NCI-H774 (cell line): ENCODE measurements around the gene PDX1.

Experiments used
- DNase-seq: peaks from one replicate; lab custom pipeline; 2025; lab: John Stamatoyannopoulos, UW

PDX1 gene

DNA sequence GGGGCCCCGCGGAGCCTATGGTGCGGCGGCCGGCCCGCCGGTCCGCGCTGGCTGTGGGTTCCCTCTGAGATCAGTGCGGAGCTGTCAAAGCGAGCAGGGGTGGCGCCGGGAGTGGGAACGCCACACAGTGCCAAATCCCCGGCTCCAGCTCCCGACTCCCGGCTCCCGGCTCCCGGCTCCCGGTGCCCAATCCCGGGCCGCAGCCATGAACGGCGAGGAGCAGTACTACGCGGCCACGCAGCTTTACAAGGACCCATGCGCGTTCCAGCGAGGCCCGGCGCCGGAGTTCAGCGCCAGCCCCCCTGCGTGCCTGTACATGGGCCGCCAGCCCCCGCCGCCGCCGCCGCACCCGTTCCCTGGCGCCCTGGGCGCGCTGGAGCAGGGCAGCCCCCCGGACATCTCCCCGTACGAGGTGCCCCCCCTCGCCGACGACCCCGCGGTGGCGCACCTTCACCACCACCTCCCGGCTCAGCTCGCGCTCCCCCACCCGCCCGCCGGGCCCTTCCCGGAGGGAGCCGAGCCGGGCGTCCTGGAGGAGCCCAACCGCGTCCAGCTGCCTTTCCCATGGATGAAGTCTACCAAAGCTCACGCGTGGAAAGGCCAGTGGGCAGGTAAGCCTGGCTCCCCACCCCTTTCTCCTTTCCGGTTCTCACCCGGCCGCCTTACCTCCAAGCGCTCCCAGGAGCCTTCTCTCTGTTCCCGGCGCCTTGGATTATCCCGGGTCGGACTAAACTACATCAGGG lies at the start of gene PDX1:
Gene PDX1, plus strand, starts transcription at position 67 of the 743 bp plus-strand sequence. Its CDS starts 139 bp downstream, at position 206.
- no peak for DNase-seq

DNA sequence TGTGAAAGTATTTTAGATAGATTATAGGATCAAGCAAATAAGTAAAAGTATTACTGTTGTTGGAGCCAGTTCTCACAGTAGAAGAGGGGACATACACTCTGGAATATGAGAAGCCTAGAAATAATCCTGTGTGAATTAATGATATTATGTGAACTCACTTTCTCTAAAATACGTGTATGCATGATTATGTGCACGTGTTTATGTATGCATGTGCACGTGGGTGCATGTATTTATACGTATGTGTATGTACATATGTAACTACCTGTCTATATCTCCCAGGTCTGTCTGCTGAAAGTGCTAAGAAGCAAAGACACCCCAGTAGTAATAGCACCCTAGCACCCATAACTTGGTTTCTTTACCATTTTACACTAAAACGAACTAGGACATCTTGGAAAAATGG lies 41.5 kb upstream of the PDX1 start:
- no peak for DNase-seq

DNA sequence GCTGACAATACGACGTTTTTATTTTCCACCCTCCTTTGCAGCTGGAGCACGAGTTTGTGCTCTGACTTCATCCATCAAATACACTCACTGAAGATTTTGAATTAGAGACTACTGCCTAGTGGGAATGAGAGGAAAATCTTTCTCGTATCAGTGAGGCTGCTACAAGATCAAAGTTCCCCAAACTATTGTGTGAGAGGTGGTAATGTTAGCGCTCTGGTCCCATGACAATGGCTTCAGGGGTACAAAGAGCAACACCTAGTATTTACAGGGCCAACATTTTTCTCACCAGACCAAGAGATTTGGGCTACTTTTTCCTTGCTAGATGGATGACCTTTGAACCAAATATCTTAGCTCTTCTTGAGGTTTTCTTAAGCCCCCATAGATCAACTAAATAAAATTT lies 30.3 kb upstream of the PDX1 start:
- DNase-seq: no peak

DNA sequence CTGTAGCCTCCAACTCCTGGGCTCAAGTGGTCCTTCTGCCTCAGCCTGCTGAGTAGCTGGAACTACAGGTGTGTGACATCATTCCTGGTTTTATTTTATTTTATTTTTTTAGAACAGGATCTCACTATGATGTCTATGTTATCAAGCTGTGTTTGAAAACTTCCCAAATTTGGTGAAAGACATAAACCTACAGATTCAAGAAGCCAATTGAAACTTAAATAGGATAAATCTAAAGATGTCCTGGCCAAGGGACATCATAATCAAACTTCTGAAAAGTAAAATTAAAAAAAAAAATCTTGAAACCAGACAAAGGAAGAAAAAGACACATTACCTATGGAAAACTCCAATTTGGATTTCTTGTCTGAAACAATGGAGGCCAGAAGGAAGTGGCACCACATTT lies 23.1 kb upstream of the PDX1 start:
- DNase-seq: no peak

DNA sequence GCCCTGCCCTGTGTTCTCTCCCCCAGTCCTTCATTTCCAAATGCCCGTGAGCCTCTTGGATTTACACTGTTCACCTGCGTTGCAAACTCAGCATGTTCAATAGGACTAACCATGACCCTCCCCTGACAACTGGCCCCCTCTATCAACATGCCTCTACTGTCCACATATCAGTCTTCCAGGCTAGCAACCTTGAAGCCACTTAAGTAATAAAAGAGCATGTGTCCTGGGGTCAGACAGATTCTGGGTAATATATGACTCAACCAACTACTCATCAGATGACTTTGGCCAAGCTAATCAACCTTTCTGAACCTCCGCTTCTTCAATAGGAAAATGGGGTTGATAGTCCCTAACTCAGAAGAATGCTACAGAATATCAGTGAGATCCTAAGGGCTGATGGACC lies 15.1 kb upstream of the PDX1 start:
- DNase-seq: no peak

DNA sequence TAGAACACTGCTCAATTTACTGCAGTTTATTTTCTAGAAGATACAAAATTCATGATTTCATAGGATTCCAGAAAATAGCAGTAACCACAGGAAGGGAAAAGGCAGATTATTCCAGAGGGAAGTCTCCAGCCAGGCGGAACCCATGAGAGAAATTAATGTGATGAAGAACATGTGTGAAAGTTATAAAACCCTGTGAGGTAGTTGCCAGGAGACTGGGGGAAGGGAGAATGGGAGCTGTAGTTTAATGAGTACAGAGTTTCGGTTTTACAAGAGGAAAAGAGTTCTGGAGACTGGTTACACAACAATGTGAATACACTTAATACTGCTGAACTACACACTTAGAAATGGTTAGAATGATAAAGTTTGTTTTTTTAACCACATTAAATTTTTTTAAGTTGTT lies 14.2 kb upstream of the PDX1 start:
- DNase-seq: no peak

DNA sequence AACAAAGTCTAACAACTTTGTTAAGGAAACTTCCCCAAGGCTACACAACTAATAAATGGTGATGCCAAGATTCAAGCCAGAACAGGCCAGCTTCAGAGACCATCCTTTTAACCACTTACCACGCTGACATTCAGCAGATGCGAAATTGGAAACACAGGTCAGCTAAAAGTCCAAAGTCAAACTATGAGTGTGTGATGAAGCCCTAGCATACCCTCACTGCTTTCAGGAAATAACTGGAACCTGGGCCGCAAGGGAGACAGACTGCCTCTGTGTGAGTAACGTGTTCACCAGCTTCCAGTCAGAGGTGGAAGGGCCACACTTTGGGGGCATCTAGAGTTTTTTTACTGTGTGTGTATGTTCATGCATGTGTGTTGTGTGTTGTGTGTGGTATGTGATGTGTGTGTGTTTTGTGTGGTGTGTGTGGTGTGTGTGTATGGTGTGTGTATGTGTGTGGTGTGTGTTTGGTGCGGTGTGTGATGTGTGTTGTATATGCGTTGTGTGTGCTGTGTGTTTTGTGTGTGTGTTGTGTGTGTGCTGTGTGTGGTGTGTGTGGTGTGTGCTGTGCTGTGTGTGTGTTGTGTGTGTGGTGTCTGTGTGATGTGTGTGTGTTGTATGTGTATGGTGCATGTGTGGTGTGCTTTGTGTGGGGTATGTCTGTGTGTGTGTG lies 12.5 kb upstream of the PDX1 start:
- DNase-seq: no peak

DNA sequence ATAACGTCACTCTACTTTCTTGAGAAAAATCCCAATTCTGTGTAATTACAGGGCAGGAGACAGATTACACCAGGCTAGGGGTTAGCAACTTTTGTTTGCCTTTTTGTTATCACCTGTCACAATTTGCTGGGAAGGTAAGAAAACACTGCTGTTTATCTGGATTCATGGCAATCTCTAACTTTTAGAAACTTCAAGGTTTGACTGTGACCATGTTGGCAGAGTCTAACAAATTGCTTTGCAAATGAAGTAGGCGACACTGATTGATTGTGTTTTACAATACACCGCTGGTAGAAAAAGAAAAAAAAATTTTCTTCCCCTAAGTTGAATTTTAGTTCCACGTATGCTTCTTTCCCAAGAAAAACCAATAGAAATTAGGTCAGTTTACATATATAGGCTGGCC lies 10.4 kb upstream of the PDX1 start:
- no peak for DNase-seq

DNA sequence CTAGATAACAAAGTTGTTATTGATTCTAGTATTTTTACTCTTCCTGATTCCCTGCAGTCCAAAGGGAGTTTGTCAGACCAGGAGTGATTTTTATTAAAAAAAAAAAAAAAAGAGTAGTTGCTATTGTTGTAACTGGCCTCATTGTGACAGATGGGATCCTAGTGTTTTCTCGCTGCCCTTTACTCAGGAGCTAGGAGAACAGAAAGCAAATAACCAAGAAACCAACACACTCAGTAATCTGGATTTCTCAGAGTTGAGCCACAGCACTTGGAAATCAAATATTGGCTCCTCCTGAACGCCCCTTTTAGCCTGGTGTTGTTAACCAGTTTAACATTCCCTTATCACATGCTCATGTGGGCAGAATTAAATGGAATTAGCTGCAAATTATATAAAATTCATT lies 8.3 kb upstream of the PDX1 start:
- DNase-seq: no peak

DNA sequence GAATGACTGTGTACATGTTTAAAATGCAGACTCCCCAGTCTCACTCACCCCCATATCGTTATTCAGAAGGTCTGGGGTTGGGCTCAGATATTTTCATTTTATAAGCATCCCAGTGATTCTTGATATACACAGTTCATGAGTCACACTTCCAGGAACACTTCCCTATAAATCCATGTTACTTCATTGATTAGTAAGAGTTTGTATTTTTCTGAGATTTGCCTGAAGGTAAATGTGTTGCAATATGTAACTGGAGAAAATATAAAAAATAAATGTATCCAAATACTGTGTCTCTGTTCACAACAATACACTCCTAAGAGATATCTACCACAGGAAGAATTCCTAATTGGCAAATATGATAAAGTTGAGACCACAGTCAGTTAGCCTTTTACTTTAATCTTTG lies 6.6 kb upstream of the PDX1 start:
- DNase-seq: no peak

DNA sequence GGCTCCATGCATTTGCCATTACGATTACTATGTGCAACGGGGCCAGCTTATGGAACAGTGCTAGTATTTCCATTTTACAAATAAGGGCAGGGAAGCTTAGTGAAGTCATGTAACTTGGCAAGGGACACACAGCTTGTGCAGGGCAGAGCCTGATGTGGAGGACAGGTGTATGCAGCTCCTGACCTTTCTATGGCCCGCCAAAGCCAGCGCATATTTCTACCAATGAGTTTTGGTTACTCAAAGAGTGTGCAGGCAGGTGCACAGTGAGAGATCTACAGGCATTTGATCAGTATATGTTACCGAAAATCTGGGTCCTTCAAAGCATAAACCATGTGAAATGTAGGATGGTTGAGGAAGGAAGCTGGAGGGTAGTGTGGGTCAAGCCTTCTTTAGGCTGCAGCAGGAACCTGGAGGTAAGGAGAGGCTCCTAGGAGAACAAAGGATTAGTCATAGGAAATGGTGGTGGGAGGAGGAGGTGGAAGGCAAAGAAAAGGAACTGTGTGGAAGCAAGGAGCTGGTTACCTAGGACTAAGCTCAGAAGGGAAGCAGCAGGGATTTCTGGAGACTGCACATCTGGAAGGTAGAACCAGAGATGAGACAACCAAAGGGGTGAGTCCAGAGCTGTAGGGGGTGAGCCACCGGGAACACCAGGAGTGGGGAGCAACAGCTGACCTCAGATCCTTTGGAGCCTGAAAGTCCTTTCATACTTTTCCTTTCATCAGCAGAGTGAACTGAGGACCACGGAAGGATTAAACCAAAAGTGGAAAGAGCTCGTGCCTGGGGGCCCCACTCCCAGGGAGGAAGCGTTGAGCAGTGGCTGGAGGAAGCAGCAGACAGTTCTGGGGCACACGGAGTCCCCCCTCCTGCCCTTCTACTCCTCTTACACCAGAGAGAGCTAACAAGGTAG lies 4.2 kb upstream of the PDX1 start:
- DNase-seq: no peak

DNA sequence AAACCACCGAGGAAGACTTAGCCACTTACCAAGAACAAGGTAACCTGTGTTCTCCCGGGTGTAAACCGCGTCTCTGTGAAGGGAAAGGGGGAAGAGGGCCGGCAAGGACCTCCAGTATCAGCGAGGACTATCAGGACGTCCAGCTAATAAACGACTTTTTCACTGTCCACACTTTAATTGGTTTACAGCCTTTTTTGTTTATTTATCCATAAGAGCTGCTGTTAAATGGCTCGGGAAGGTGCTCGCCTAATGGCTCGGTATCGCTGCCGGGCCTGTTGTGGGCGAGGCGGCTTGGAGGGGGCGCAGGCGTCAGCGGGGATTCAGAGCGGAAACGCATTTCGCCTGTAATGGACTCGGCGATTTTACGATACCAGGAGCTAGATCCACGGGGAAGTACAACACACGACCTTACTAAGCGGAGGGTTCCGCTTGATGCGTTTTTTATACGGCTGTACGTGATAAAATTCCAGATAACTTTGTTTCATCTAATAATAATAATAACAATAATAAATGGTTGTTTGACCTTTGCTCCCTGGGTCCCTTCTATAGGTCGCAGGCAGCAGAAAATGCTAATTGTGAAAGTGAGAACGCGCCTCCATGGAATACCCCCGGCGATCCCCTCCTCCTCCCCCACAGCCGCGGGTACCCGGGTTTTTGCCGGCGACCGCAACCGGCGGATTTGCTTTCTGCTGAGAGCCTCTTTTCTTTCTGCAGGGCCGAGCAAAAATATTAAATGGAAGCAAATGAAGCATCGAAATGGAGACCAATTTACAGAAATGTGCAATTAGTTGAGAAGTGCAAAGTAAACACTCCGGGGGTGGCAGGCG lies 2.5 kb upstream of the PDX1 start:
- DNase-seq: no peak

DNA sequence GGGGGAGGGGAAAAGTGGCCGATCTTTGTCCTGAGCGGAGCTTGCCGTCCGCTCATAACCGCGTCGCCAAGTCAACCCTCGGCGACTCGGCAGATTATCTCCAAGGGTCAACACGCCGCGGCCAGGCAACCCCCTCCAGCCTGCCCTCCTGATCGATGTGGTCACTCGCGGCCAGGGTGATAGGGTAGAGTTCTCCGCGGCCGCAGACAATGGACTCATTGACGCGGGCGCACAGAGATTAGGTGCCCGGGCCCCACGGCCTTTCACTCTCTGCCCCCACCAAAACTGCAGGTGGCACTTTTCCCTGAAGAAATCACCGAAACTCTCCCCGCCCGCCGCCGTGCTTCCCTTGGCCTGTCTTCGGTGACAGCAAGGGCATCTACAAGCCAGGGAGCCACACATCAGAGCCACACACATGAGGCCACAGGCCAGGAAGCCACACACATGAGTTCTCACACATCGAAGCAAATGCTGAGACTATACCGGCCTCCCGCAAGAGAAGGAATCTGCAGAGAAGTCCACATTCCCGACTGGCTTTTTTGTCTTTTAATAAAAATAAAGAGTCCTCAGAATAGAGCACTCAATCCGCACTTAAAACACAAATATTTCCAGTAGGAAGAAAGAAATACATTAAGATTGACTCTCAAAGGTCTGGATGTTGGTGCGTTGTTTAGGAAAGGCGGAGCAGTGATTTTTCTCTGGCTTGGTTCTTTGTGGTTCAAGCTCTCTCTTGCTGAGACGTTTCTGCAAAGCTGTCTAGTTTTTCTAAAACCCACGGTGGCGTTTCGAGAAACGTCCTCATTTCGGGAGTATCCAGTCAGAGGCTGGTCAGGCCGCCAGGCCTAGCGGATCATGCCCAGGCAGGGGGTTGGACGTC lies 1.5 kb upstream of the PDX1 start:
- no peak for DNase-seq

DNA sequence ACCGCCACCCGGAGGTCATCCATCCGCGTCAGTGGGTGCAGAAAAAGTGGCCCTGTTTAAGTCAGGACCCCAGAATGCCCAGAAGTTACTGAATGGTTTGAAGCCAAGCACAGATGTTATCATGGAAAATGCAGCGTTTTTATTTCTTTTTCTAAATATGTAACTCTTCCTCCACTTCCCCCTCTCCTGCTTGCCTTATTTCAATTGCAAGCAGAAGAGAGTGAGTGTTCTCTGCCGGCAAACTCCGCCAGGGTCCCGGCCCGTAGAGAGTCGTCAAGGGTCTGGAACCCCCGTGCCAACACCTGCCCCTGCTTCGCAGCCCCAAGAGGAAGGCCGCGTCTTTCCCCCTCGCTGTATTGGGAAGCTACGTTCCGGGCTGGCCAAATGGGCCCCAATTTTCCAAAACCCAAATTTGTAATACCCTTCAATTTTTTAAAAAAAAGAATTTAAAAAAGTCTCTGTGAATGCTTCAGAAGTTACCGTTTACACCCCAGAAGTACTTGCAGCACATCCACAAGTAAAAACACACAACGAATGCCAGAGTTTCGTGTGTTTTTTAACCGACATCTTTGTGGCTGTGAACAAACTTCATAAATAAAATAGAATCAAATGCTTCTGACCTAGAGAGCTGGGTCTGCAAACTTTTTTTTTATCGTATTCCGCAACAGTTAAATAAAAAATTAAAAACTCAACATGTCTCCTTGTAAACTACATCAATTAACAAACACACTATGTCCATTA lies 712 bp upstream of the PDX1 start:
- DNase-seq: no peak

DNA sequence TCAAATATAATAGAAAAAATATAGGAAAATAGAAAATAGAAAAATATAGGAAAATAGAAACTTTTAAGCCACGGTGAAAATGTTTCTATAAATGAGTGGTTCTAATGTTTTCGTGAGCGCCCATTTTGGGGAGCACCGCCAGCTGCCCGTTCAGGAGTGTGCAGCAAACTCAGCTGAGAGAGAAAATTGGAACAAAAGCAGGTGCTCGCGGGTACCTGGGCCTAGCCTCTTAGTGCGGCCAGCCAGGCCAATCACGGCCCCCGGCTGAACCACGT lies 204 bp upstream of the PDX1 start:
- DNase-seq: peak; percentile 70

DNA sequence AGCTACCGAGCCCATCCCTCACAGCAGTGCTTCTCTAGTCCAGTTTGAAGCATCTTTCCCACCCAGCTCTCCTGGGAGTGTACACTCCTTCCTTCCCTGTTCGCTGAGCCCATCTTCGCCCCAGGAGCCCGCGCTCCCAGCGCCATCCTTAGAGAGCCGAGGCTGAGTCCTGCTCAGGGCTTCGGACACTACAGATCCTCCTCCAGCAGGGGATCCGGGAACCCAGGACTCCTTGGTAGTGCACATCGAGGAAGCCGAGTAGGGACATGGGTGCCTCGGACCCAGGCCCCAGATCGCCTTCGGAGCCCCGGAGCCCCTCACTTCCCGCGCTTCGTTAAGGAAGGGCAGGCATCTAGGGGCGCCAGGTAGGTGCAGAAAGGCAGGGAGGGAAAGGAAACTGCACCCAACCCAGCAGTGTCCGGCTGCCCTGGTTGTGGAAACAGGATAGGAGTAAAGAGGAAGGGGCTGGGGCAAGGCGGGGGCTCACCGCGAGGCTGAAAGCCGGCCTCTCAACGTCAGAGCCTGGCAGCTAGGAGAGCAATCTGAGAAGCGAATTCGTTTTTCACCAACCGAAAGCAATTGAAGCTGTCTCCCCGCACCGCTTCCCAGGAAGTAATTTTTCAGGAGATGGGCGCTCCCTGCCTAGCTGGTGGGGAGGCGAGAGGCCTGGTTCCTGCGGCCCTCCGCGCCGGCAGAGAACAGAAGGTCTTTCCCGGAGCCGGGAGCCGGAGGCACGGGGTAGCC lies 1.0 kb downstream of the PDX1 start:
- no peak for DNase-seq

DNA sequence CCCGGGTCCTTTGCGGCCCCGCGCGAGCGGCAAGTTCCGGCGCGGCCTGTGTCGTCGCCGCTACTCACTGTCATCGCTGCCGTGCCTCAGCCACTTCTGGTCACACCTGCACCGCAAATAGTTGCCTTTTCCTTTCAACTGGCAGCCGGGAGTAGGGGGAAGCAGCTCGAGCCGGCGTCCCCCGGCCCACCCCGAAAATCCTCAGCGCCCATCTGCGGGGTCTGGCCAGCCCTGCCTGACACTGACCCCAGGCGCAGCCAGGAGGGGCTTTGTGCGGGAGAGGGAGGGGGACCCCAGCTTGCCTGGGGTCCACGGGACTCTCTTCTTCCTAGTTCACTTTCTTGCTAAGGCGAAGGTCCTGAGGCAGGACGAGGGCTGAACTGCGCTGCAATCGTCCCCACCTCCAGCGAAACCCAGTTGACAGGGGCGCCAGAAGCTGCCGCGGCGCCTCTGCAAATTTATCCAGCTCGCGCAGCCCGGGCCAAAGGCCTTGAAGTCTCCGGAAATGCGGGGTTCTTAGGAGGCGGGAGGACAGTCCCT lies 1.7 kb downstream of the PDX1 start:
- DNase-seq: no peak

DNA sequence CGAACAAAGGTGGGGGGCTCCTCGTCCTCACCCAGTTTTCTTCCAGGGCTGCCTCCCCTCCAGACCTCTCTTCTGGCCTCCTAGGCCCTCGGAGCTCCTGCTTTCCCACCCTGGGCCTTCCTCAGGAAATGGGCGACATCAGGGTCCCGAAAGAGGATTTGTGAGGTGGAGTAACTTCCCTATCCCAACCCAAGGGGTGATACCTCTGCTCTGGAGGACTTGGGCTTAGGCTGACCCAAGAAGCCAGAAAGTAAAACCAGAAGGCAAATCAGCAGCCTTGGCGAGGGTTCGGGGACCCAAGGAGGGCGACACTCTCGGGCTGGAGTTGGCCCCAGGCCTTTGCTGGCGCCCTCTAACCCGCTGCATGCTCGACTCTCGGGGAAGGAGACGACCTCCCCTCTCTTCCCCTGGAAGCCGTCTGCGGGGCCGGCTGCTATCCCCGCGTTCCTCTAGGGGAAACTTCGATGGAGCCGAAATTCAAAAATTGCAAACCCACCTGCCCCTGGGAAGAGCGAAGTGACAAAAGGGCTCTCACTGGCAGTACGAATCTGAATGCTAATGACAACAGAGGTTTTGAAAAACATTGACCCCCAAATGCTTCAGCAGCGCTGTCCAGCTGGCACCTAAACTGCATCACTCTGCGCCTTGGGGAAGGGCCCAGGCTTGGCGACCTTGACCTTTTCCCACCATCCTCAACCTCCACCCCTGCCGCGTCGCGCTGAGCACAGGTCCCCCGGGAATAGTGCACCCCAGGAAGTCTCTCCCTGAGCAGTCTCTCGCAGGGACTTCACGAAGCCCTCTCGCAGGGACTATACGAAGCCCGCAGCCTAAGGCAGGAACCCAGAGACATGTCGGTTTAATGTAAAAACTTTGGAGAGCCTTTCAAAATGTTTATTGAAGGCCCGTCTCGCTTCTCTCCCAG lies 2.4 kb downstream of the PDX1 start:
- DNase-seq: no peak
